H1 (cell line): ENCODE measurements around the gene MRPL28.

ENCODE experiments used
- BACH1 ChIP-seq: IDR thresholded peaks from 2 replicates; pipeline ENCODE4 v1.6.1; 2012; ENCODE audit warnings: low read length, improper control_type of control experiment
- CTCF ChIP-seq, 3 experiments: IDR thresholded peaks; 1 replicate in 2 of 3; 2 replicates in 1 of 3; pipeline versions ENCODE4 v1.5.1 to v1.6.1; 2011; ENCODE audit warnings: low read length in 3 of 3, mild to moderate bottlenecking in 3 of 3, inconsistent platforms in 2 of 3, low read depth in 1 of 3, moderate library complexity in 1 of 3; ENCODE audit not compliant: insufficient read depth in 1 of 3; ENCODE audit errors: control extremely low read depth in 1 of 3
- EZH2 ChIP-seq: fragments of 200-600 bp; sonication (generic); IDR thresholded peaks from 2 replicates; pipeline ENCODE4 v1.7.1; 2012; ENCODE audit warnings: low read depth, mild to moderate bottlenecking, moderate library complexity, low read length, inconsistent platforms; ENCODE audit not compliant: severe bottlenecking
- GABPA ChIP-seq: IDR thresholded peaks from 2 replicates; pipeline ENCODE4 v1.6.1; 2011; ENCODE audit warnings: mild to moderate bottlenecking, low read length, moderate library complexity, borderline replicate concordance; ENCODE audit not compliant: insufficient read depth
- POLR2A ChIP-seq, 2 experiments: IDR thresholded peaks; 1 replicate in 1 of 2; 2 replicates in 1 of 2; pipeline ENCODE4 v1.6.1; 2011; ENCODE audit warnings: low read depth in 2 of 2, low read length in 2 of 2, mild to moderate bottlenecking in 2 of 2; ENCODE audit errors: control extremely low read depth in 1 of 2
- POLR2AphosphoS5 ChIP-seq: IDR thresholded peaks from 2 replicates; pipeline ENCODE4 v1.6.1; 2011; ENCODE audit warnings: low read depth, low read length
- RAD21 ChIP-seq, 2 experiments: IDR thresholded peaks in 1 of 2; conservative IDR thresholded peaks in 1 of 2; 2 replicates each; pipeline ENCODE4 v1.6.1; 2011; ENCODE audit warnings: low read depth in 2 of 2, low read length in 2 of 2, improper control_type of control experiment in 1 of 2, inconsistent platforms in 1 of 2, mild to moderate bottlenecking in 1 of 2, moderate library complexity in 1 of 2

- TF ChIP-seq POLR2A (IDR thresholded peaks at IDR 0.05; ENCODE audit: control extremely low read depth in 1 of 2, low read depth in 2 of 2, low read length in 2 of 2) = no peak
- no peak for TF ChIP-seq CTCF (IDR thresholded peaks at IDR 0.05; ENCODE audit: control extremely low read depth in 1 of 3, insufficient read depth in 1 of 3, low read depth in 1 of 3, low read length in 3 of 3)
- TF ChIP-seq BACH1 = no peak
- no peak for TF ChIP-seq EZH2
- TF ChIP-seq POLR2AphosphoS5 = no peak
- no peak for TF ChIP-seq GABPA
- TF ChIP-seq RAD21 (IDR thresholded peaks at IDR 0.05 in 1 of 2, conservative IDR thresholded peaks at IDR 0.05 in 1 of 2; ENCODE audit: low read depth in 2 of 2, low read length in 2 of 2) = no peak
Measured at GRCh38 chr16:410516-411178, 40.3 kb upstream of the MRPL28 start.
